HL-60 (cell line): ENCODE results near the gene HBG1.

ENCODE experiments used
- GABPA ChIP-seq: IDR thresholded peaks from 2 replicates; pipeline ENCODE4 v1.6.1; 2012; ENCODE audit warnings: low read depth
- POLR2AphosphoS5 ChIP-seq: IDR thresholded peaks from 2 replicates; pipeline ENCODE4 v1.6.1; 2012; ENCODE audit warnings: low read depth
- REST ChIP-seq: IDR thresholded peaks from 2 replicates; pipeline ENCODE4 v1.6.1; 2012; ENCODE audit warnings: low read depth; ENCODE audit not compliant: insufficient replicate concordance
- SPI1 ChIP-seq: IDR thresholded peaks from 2 replicates; pipeline ENCODE4 v1.6.1; 2012; ENCODE audit warnings: low read depth, mild to moderate bottlenecking, borderline replicate concordance
- TF ChIP-seq, protein P1 (sequence below): IDR thresholded peaks from one replicate; pipeline ENCODE4 v1.5.1; 2011; ENCODE audit warnings: low read length, control low read depth, inconsistent platforms; ENCODE audit not compliant: insufficient read depth

GRCh38 chr11:5257296-5257695 lies 7.6 kb upstream of the HBG1 start:
- TF ChIP-seq, protein P1, sequence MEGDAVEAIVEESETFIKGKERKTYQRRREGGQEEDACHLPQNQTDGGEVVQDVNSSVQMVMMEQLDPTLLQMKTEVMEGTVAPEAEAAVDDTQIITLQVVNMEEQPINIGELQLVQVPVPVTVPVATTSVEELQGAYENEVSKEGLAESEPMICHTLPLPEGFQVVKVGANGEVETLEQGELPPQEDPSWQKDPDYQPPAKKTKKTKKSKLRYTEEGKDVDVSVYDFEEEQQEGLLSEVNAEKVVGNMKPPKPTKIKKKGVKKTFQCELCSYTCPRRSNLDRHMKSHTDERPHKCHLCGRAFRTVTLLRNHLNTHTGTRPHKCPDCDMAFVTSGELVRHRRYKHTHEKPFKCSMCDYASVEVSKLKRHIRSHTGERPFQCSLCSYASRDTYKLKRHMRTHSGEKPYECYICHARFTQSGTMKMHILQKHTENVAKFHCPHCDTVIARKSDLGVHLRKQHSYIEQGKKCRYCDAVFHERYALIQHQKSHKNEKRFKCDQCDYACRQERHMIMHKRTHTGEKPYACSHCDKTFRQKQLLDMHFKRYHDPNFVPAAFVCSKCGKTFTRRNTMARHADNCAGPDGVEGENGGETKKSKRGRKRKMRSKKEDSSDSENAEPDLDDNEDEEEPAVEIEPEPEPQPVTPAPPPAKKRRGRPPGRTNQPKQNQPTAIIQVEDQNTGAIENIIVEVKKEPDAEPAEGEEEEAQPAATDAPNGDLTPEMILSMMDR = no peak
- TF ChIP-seq REST (no peak), GABPA (no peak), POLR2AphosphoS5 (no peak), SPI1 (no peak)
